GM06990 (cell line): ENCODE data around the gene MEX3D.
A peak's percentile ranks its signal among the peaks of the same experiment; 100 is the strongest.

ENCODE experiments used
- DNase-seq: peaks from one replicate; pipeline ENCODE4 v3.0.0-alpha.2; 2011; ENCODE audit not compliant: insufficient read length; ENCODE audit errors: extremely low read depth
- H3K27me3 ChIP-seq: replicated peaks from 2 replicates; pipeline ENCODE4 v1.6.0; 2011; ENCODE audit warnings: low read length; ENCODE audit not compliant: control insufficient read depth, insufficient read depth
- H3K36me3 ChIP-seq: 2 replicates; pipeline ENCODE4 v1.5.1; 2011; ENCODE audit warnings: low read length; ENCODE audit not compliant: control insufficient read depth, insufficient read depth
- H3K4me3 ChIP-seq: replicated peaks from 2 replicates; pipeline ENCODE4 v1.5.1; 2011; ENCODE audit warnings: low read depth, mild to moderate bottlenecking, control low read depth, low read length
- CTCF ChIP-seq: IDR thresholded peaks from 2 replicates; pipeline ENCODE4 v1.5.1; 2011; ENCODE audit warnings: low read length, control low read depth, mild to moderate bottlenecking, inconsistent platforms; ENCODE audit not compliant: insufficient read depth, poor library complexity, severe bottlenecking

MEX3D gene

GRCh38 chr19:1609103-1609396 lies 40.9 kb upstream of the MEX3D start:
- Histone ChIP-seq H3K4me3 (no peak overlapping the region), H3K27me3 (no peaks in the 10 kb centered on the region), H3K36me3 (peaks cover 36% of the 10 kb centered on the region)
- no peak for TF ChIP-seq CTCF
- no peak for DNase-seq

GRCh38 chr19:1608359-1609102 lies 40.4 kb upstream of the MEX3D start:
- TF ChIP-seq CTCF = no peak
- Histone ChIP-seq H3K27me3 (no peaks in the 10 kb centered on the region), H3K4me3 (no peak overlapping the region), H3K36me3 (peaks cover 31% of the 10 kb centered on the region)
- no peak for DNase-seq

GRCh38 chr19:1606138-1606651 lies 38.1 kb upstream of the MEX3D start:
- TF ChIP-seq CTCF = no peak
- Histone ChIP-seq H3K4me3 (peak overlapping the region; percentile 96), H3K36me3 (peaks cover 10% of the 10 kb centered on the region), H3K27me3 (no peaks in the 10 kb centered on the region)
- no peak for DNase-seq

GRCh38 chr19:1605236-1606137 lies 37.4 kb upstream of the MEX3D start, which contains the start of gene UQCR11:
UQCR11 (minus strand) TSS chr19:1605462; CDS start chr19:1605409, 53 bp downstream.
- DNase-seq = peak; percentile 94
- TF ChIP-seq CTCF = peak; percentile 66
- no peaks in the 10 kb centered on the region for H3K27me3 ChIP-seq
- peak within 1 kb of the TSS; percentile 96 for H3K4me3 ChIP-seq
- peaks cover 8% of the 10 kb centered on the region for H3K36me3 ChIP-seq

GRCh38 chr19:1602091-1602707 lies 34.1 kb upstream of the MEX3D start:
- peaks cover 16% of the 10 kb centered on the region for H3K36me3 ChIP-seq
- DNase-seq = no peak
- no peak overlapping the region for H3K4me3 ChIP-seq
- H3K27me3 ChIP-seq = no peaks in the 10 kb centered on the region
- no peak for TF ChIP-seq CTCF
